Fibroblast of lung (primary cell): Measurements from ENCODE around the gene ZNF425. TPM values are rescaled to one million over a fixed set of nuclear protein-coding genes. Genes with fewer than 3 reads are reported as not detected.

Source experiments
- DNase-seq, 2 donors: peaks; one replicate each; pipeline versions ENCODE4 v3.0.0 to v3.0.0-alpha.2; 2010; ENCODE audit warnings: low read depth in 2 of 2
- H2AFZ ChIP-seq: 2 replicates; pipeline ENCODE4 v1.5.1; 2012; ENCODE audit warnings: low read length, control low read depth, inconsistent platforms
- H3K27ac ChIP-seq: 2 replicates; pipeline ENCODE4 v1.5.1; 2011; ENCODE audit warnings: low read length, control low read depth; ENCODE audit not compliant: insufficient read depth
- H3K27me3 ChIP-seq: 2 replicates; pipeline ENCODE4 v1.5.1; 2011; ENCODE audit warnings: mild to moderate bottlenecking, low read length; ENCODE audit not compliant: control insufficient read depth, insufficient read depth
- H3K36me3 ChIP-seq: 2 replicates; pipeline ENCODE4 v1.5.1; 2011; ENCODE audit warnings: low read length; ENCODE audit not compliant: control insufficient read depth, insufficient read depth
- H3K4me1 ChIP-seq: 2 replicates; pipeline ENCODE4 v1.5.1; 2011; ENCODE audit warnings: low read length; ENCODE audit not compliant: control insufficient read depth, insufficient read depth; ENCODE audit errors: extremely low read depth
- H3K4me2 ChIP-seq: 2 replicates; pipeline ENCODE4 v1.5.1; 2011; ENCODE audit warnings: low read length, control low read depth; ENCODE audit not compliant: insufficient read depth; ENCODE audit errors: extremely low read depth
- H3K4me3 ChIP-seq, 4 experiments: fragments of 200-600 bp in 1 of 4; sonication (generic) in 1 of 4; replicated peaks in 1 of 4; 2 replicates each; pipeline ENCODE4 v1.5.1; 2011 to 2016; ENCODE audit warnings: low read length in 4 of 4, low read depth in 3 of 4, mild to moderate bottlenecking in 3 of 4, control low read depth in 2 of 4, inconsistent platforms in 1 of 4, mixed read lengths in 1 of 4; ENCODE audit not compliant: insufficient read depth in 1 of 4; ENCODE audit errors: control extremely low read depth in 1 of 4
- H3K79me2 ChIP-seq: 2 replicates; pipeline ENCODE4 v1.5.1; 2012; ENCODE audit warnings: mild to moderate bottlenecking, low read length, inconsistent platforms; ENCODE audit not compliant: control insufficient read depth, insufficient read depth
- H3K9ac ChIP-seq: 2 replicates; pipeline ENCODE4 v1.5.1; 2011; ENCODE audit warnings: mild to moderate bottlenecking, low read length, control low read depth; ENCODE audit not compliant: insufficient read depth
- H3K9me3 ChIP-seq: 2 replicates; pipeline ENCODE4 v1.5.1; 2012; ENCODE audit warnings: low read depth, low read length; ENCODE audit not compliant: control insufficient read depth, insufficient read depth
- H4K20me1 ChIP-seq: 2 replicates; pipeline ENCODE4 v1.5.1; 2011; ENCODE audit warnings: low read length; ENCODE audit not compliant: control insufficient read depth, insufficient read depth; ENCODE audit errors: extremely low read depth
- CTCF ChIP-seq, 2 donors: IDR thresholded peaks in 1 of 2; conservative IDR thresholded peaks in 1 of 2; 1 replicate in 1 of 2; 2 replicates in 1 of 2; pipeline ENCODE4 v1.5.1; 2011 to 2012; ENCODE audit warnings: low read length in 2 of 2, control low read depth in 1 of 2, inconsistent platforms in 1 of 2, low read depth in 1 of 2, mild to moderate bottlenecking in 1 of 2
- EZH2 ChIP-seq: IDR thresholded peaks from 2 replicates; pipeline ENCODE4 v1.5.1; 2012; ENCODE audit warnings: low read length, control low read depth, mild to moderate bottlenecking; ENCODE audit errors: missing control alignments
- polyA plus RNA-seq, 2 donors: library from polyadenylated mRNA; depleted of rRNA in 1 of 2; stranded (reverse) in 1 of 2; unstranded in 1 of 2; fragments of >200 nt; gene quantifications; 2 replicates each; pipeline ENCODE4 v1.2.1, GENCODE V29; 2011 to 2012; ENCODE audit warnings: missing spikeins in 1 of 2
- total RNA-seq: library from RNA; depleted of rRNA; stranded (reverse); fragments of >200 nt; gene quantifications from 2 replicates; pipeline ENCODE4 v1.2.1, GENCODE V29; 2014

Gene ZNF425
- total and polyA plus RNA-seq, 2 donors (not counting 1 experiment from before 2014, with no cell fraction given) = 1.2 to 4.6 TPM

- no peak for DNase-seq
- Histone ChIP-seq H3K27me3 (no peaks in the 10 kb centered on the region), H3K9me3 (no peaks in the 10 kb centered on the region), H3K79me2 (peaks cover 48% of the 10 kb centered on the region), H3K9ac (no peak overlapping the region), H3K4me1 (no peaks in the 10 kb centered on the region), H2AFZ (no peak overlapping the region), H3K27ac (no peak overlapping the region), H3K4me3 (no peak overlapping the region), H3K36me3 (peaks cover 4% of the 10 kb centered on the region), H4K20me1 (no peaks in the 10 kb centered on the region), H3K4me2 (no peak overlapping the region)
- TF ChIP-seq EZH2 (no peak), CTCF (conservative IDR thresholded peaks at IDR 0.05 in 1 of 2, IDR thresholded peaks at IDR 0.05 in 1 of 2; ENCODE audit: low read depth in 1 of 2, low read length in 2 of 2) (no peak)
These were observed 27.2 kb upstream of the ZNF425 start for GRCh38 chr7:149153346-149153745.

GRCh38 chr7:149150981-149151380, 24.9 kb upstream of the ZNF425 start:
- H3K9me3 ChIP-seq = no peaks in the 10 kb centered on the region
- H3K4me3 ChIP-seq = no peak overlapping the region
- peaks cover 51% of the 10 kb centered on the region for H3K79me2 ChIP-seq
- H2AFZ ChIP-seq = no peak overlapping the region
- H3K36me3 ChIP-seq = peaks cover 2% of the 10 kb centered on the region
- no peak overlapping the region for H3K4me2 ChIP-seq
- DNase-seq = no peak
- no peak for TF ChIP-seq EZH2
- TF ChIP-seq CTCF (conservative IDR thresholded peaks at IDR 0.05 in 1 of 2, IDR thresholded peaks at IDR 0.05 in 1 of 2; ENCODE audit: low read depth in 1 of 2, low read length in 2 of 2) = no peak
- H3K27ac ChIP-seq = no peak overlapping the region
- no peaks in the 10 kb centered on the region for H4K20me1 ChIP-seq
- H3K4me1 ChIP-seq = no peaks in the 10 kb centered on the region
- no peak overlapping the region for H3K9ac ChIP-seq
- H3K27me3 ChIP-seq = no peaks in the 10 kb centered on the region

- Histone ChIP-seq H3K4me2 (peak overlapping the region; percentile 99), H4K20me1 (no peaks in the 10 kb centered on the region), H2AFZ (peak overlapping the region; percentile 70), H3K9me3 (no peaks in the 10 kb centered on the region), H3K9ac (peak overlapping the region; percentile 95), H3K27me3 (no peaks in the 10 kb centered on the region), H3K36me3 (peaks cover 2% of the 10 kb centered on the region), H3K4me3 (peak overlapping the region; percentile 74 to 93 (median 87)), H3K79me2 (peaks cover 48% of the 10 kb centered on the region), H3K27ac (peak overlapping the region; percentile 90), H3K4me1 (no peaks in the 10 kb centered on the region)
- TF ChIP-seq CTCF (conservative IDR thresholded peaks at IDR 0.05 in 1 of 2, IDR thresholded peaks at IDR 0.05 in 1 of 2; ENCODE audit: low read depth in 1 of 2, low read length in 2 of 2) (no peak), EZH2 (no peak)
- peak; percentile 44 to 71 for DNase-seq
These were observed 21.9 kb upstream of the ZNF425 start for GRCh38 chr7:149147752-149148653.
